ENCODE data around the gene RNF11. TPM values are rescaled to one million over a fixed set of nuclear protein-coding genes. Genes with fewer than 3 reads are reported as not detected.

The RNF11 gene
- total RNA-seq, 1 experiment from 2014 or later = 55.8 TPM

DNA sequence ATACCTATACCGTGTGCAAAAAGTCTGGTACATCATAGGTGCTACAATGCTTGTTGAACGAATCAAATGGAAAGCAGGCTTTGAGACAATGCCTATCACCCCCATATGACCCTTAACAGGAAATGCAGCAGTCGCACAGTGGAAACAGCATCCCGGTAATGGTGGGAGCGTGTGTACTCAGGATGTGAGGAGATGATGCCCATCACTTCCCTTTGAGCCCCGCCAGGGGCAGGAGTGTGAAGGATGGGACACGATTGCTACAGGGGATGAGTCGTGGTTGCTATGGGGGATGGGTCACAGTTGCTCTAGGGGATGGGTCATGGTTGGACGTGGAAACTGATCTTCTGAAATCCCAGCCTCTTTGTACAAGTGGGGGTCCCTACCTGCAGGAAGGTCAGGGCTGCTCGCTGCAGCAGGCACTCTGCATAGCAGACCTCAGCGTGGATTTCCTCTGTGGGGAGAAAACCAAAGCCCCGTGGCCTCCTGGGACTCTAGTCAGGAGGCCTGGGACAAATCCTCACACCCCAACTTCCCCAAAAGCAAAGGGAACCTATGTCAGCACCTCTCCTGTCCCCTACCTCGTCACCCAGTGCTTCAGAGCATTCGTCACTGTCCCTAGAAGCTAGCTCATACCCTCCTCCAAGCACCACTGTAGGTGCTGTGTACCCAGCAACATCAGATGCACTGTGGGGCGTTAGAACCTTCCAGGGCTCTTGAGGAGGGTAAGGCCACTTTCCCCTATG is 75.0 kb downstream of the RNF11 start:
- peak overlapping the region in 2 of 3 experiments; percentile 4 to 46; a peak in 2 of 7 replicates for H3K27ac Mint-ChIP-seq
- no peak overlapping the region for H3K23ac ChIP-seq (ENCODE audit: insufficient read length, low read depth, low read length)
- H3K9me3 ChIP-seq (ENCODE audit: control insufficient read depth, low read depth, low read length) = no peaks in the 10 kb centered on the region
- H3K36me3 Mint-ChIP-seq (ENCODE audit: insufficient read depth in 1 of 3, low read depth in 3 of 3) = no peaks in the 10 kb centered on the region
- H3K56ac ChIP-seq (ENCODE audit: insufficient read length, low read depth, low read length) = no peak overlapping the region
- H4K5ac ChIP-seq (ENCODE audit: insufficient read length, low read depth, low read length) = no peak overlapping the region
- H2BK15ac ChIP-seq (ENCODE audit: low read depth, low read length) = no peak overlapping the region
- no peak overlapping the region for H3K27ac ChIP-seq (ENCODE audit: insufficient read length, low read depth, low read length)
- H2AFZ ChIP-seq (ENCODE audit: low read length) = no peak overlapping the region
- no peaks in the 10 kb centered on the region for H3K23me2 ChIP-seq (ENCODE audit: insufficient read length, low read depth, low read length, poor library complexity, severe bottlenecking)
- no peak overlapping the region for H3K4ac ChIP-seq (ENCODE audit: low read depth, low read length)
- H3K4me1 ChIP-seq (ENCODE audit: insufficient read depth, low read length) = no peaks in the 10 kb centered on the region
- no peak for TF ChIP-seq CTCF (conservative IDR thresholded peaks at IDR 0.05)
- H3K27me3 Mint-ChIP-seq (ENCODE audit: low read depth) = no peaks in the 10 kb centered on the region; the same call in 1 of the 2 replicates
- no peak overlapping the region for H2BK12ac ChIP-seq (ENCODE audit: insufficient read length, low read depth, low read length)
- no CpG with 5 or more reads among the region's 15 CpGs for WGBS (ENCODE audit: extremely low coverage, insufficient read length, low lambda C conversion rate)
- no peaks in the 10 kb centered on the region for H3K79me1 ChIP-seq (ENCODE audit: insufficient read depth, low read depth, low read length, poor library complexity, severe bottlenecking)
- no peak overlapping the region for H2AK5ac ChIP-seq (ENCODE audit: insufficient read length, low read length)
- H2BK20ac ChIP-seq (ENCODE audit: low read depth, low read length, poor library complexity, severe bottlenecking) = no peak overlapping the region
- H3K9me3 Mint-ChIP-seq = no peaks in the 10 kb centered on the region
- H3K9ac ChIP-seq (ENCODE audit: extremely low read depth, insufficient read length, low read length) = no peak overlapping the region
- H3K4me2 ChIP-seq (ENCODE audit: insufficient read depth, insufficient read length, low read length) = no peak overlapping the region
- H4K91ac ChIP-seq (ENCODE audit: insufficient read length, low read depth, low read length) = no peak overlapping the region
- no peaks in the 10 kb centered on the region for H3K79me2 ChIP-seq (ENCODE audit: insufficient read depth, low read length)
- no peak overlapping the region for H3T11ph ChIP-seq (ENCODE audit: low read length)
- H3K27me3 ChIP-seq (ENCODE audit: insufficient read depth, low read length) = no peaks in the 10 kb centered on the region
- peaks cover 4 to 8% of the 10 kb centered on the region in 2 experiments for H3K4me1 Mint-ChIP-seq
- H2BK120ac ChIP-seq (ENCODE audit: low read depth, low read length, poor library complexity, severe bottlenecking) = no peak overlapping the region
- no peak overlapping the region for H3K14ac ChIP-seq (ENCODE audit: insufficient read depth, low read length)
- no peak overlapping the region for H3K4me3 Mint-ChIP-seq
- no peak overlapping the region for H4K8ac ChIP-seq (replicated peaks; ENCODE audit: insufficient read length, low read depth, low read length)
- no peak overlapping the region for H3K18ac ChIP-seq (ENCODE audit: insufficient read length, low read depth, low read length)
- DNase-seq = no peak
- H2BK5ac ChIP-seq (ENCODE audit: insufficient read length, low read length) = no peak overlapping the region
- H4K20me1 ChIP-seq (ENCODE audit: control insufficient read depth, insufficient read depth, insufficient read length) = no peaks in the 10 kb centered on the region

All from H9 (cell line).